HEK293 (cell line): ENCODE measurements around the gene RBM17.

Experiments used
- KLF16 ChIP-seq: fragments of 450-650 bp; formaldehyde crosslinking; IDR thresholded peaks from 2 replicates; pipeline ENCODE4 v1.5.1; 2017; ENCODE audit warnings: missing biosample characterization, missing genetic modification characterization
- PRDM1 ChIP-seq: fragments of 450-650 bp; formaldehyde crosslinking; IDR thresholded peaks from 2 replicates; pipeline ENCODE4; 2016; ENCODE audit warnings: missing biosample characterization, missing genetic modification characterization
- ZBTB1 ChIP-seq: fragments of 450-650 bp; formaldehyde crosslinking; IDR thresholded peaks from 2 replicates; pipeline ENCODE4 v1.5.1; 2016; ENCODE audit warnings: missing biosample characterization, missing genetic modification characterization
- ZNF416 ChIP-seq: fragments of 450-650 bp; formaldehyde crosslinking; IDR thresholded peaks from 2 replicates; pipeline ENCODE4 v1.5.1; 2016; ENCODE audit warnings: missing biosample characterization, missing genetic modification characterization
- ZNF596 ChIP-seq: fragments of 450-650 bp; IDR thresholded peaks from 2 replicates; pipeline ENCODE4 v1.5.0; 2018; ENCODE audit warnings: missing biosample characterization, mild to moderate bottlenecking, missing genetic modification characterization, moderate library complexity
- ZNF768 ChIP-seq: fragments of 450-650 bp; formaldehyde crosslinking; IDR thresholded peaks from 2 replicates; pipeline ENCODE4 v1.5.1; 2018; ENCODE audit warnings: missing biosample characterization, mild to moderate bottlenecking, missing genetic modification characterization
- TF ChIP-seq, protein P1 (sequence below): fragments of 450-650 bp; formaldehyde crosslinking; IDR thresholded peaks from 2 replicates; pipeline ENCODE4 v1.5.1; 2016; ENCODE audit warnings: missing biosample characterization, missing genetic modification characterization
- TF ChIP-seq, protein P2 (sequence below): fragments of 450-650 bp; formaldehyde crosslinking; IDR thresholded peaks from 2 replicates; pipeline ENCODE4 v1.5.1; 2016; ENCODE audit warnings: missing biosample characterization, missing genetic modification characterization
- TF ChIP-seq, protein P3 (sequence below): fragments of 450-650 bp; formaldehyde crosslinking; IDR thresholded peaks from 2 replicates; pipeline ENCODE4 v1.5.1; 2017; ENCODE audit warnings: missing biosample characterization, missing genetic modification characterization
- TF ChIP-seq, protein P4 (sequence below): fragments of 450-650 bp; formaldehyde crosslinking; IDR thresholded peaks from 2 replicates; pipeline ENCODE4 v1.5.1; 2016; ENCODE audit warnings: missing biosample characterization, missing genetic modification characterization, low read depth
- TF ChIP-seq, protein P5 (sequence below): fragments of 450-650 bp; formaldehyde crosslinking; IDR thresholded peaks from 2 replicates; pipeline ENCODE4 v1.5.1; 2016; ENCODE audit warnings: missing biosample characterization, missing genetic modification characterization
- TF ChIP-seq, protein P6 (sequence below): fragments of 450-650 bp; IDR thresholded peaks from 2 replicates; pipeline ENCODE4 v1.5.1; 2018; ENCODE audit warnings: missing biosample characterization, mild to moderate bottlenecking, missing genetic modification characterization

DNA sequence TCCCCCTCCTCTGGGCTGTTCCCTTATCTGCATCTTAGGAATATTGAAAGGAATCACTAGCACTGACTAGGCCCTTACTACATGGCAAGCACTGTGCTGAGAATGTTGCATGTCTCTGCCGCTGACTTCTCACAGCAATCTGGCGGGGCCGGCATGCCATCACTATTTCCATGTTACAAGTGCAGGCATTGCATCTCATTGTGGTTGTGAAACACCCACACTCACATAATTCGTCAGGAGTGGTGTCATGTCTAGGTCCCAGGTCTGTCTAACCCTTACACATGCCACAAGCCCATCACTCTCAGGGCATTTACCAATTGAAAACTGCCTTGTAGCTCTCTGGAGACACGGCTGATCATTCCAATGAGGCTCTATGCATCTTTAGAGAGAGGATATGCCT is 18.2 kb upstream of the RBM17 start:
- TF ChIP-seq, protein P1, sequence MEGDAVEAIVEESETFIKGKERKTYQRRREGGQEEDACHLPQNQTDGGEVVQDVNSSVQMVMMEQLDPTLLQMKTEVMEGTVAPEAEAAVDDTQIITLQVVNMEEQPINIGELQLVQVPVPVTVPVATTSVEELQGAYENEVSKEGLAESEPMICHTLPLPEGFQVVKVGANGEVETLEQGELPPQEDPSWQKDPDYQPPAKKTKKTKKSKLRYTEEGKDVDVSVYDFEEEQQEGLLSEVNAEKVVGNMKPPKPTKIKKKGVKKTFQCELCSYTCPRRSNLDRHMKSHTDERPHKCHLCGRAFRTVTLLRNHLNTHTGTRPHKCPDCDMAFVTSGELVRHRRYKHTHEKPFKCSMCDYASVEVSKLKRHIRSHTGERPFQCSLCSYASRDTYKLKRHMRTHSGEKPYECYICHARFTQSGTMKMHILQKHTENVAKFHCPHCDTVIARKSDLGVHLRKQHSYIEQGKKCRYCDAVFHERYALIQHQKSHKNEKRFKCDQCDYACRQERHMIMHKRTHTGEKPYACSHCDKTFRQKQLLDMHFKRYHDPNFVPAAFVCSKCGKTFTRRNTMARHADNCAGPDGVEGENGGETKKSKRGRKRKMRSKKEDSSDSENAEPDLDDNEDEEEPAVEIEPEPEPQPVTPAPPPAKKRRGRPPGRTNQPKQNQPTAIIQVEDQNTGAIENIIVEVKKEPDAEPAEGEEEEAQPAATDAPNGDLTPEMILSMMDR (tag by site-specific recombination): no peak
- TF ChIP-seq KLF16 (tag by site-specific recombination) (no peak), ZNF596 (tag by site-specific recombination) (no peak), PRDM1 (tag by site-specific recombination) (no peak), ZNF768 (tag by site-specific recombination) (no peak), ZNF416 (no peak), ZBTB1 (no peak)
- TF ChIP-seq, protein P2, sequence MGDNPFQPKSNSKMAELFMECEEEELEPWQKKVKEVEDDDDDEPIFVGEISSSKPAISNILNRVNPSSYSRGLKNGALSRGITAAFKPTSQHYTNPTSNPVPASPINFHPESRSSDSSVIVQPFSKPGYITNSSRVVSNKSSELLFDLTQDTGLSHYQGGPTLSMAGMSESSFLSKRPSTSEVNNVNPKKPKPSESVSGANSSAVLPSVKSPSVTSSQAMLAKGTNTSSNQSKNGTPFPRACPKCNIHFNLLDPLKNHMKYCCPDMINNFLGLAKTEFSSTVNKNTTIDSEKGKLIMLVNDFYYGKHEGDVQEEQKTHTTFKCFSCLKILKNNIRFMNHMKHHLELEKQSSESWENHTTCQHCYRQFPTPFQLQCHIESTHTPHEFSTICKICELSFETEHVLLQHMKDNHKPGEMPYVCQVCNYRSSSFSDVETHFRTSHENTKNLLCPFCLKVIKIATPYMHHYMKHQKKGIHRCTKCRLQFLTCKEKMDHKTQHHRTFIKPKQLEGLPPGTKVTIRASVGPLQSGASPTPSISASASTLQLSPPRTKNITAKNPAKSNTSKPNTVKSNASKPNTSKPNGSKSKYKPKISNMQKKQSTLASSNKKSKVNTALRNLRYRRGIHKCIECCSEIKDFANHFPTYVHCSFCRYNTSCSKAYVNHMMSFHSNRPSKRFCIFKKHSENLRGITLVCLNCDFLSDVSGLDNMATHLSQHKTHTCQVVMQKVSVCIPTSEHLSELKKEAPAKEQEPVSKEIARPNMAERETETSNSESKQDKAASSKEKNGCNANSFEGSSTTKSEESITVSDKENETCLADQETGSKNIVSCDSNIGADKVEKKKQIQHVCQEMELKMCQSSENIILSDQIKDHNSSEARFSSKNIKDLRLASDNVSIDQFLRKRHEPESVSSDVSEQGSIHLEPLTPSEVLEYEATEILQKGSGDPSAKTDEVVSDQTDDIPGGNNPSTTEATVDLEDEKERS: no peak
- TF ChIP-seq, protein P3, sequence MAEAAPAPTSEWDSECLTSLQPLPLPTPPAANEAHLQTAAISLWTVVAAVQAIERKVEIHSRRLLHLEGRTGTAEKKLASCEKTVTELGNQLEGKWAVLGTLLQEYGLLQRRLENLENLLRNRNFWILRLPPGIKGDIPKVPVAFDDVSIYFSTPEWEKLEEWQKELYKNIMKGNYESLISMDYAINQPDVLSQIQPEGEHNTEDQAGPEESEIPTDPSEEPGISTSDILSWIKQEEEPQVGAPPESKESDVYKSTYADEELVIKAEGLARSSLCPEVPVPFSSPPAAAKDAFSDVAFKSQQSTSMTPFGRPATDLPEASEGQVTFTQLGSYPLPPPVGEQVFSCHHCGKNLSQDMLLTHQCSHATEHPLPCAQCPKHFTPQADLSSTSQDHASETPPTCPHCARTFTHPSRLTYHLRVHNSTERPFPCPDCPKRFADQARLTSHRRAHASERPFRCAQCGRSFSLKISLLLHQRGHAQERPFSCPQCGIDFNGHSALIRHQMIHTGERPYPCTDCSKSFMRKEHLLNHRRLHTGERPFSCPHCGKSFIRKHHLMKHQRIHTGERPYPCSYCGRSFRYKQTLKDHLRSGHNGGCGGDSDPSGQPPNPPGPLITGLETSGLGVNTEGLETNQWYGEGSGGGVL (tag by site-specific recombination): no peak
- TF ChIP-seq, protein P4, sequence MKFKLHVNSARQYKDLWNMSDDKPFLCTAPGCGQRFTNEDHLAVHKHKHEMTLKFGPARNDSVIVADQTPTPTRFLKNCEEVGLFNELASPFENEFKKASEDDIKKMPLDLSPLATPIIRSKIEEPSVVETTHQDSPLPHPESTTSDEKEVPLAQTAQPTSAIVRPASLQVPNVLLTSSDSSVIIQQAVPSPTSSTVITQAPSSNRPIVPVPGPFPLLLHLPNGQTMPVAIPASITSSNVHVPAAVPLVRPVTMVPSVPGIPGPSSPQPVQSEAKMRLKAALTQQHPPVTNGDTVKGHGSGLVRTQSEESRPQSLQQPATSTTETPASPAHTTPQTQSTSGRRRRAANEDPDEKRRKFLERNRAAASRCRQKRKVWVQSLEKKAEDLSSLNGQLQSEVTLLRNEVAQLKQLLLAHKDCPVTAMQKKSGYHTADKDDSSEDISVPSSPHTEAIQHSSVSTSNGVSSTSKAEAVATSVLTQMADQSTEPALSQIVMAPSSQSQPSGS (tag by site-specific recombination): no peak
- TF ChIP-seq, protein P5, sequence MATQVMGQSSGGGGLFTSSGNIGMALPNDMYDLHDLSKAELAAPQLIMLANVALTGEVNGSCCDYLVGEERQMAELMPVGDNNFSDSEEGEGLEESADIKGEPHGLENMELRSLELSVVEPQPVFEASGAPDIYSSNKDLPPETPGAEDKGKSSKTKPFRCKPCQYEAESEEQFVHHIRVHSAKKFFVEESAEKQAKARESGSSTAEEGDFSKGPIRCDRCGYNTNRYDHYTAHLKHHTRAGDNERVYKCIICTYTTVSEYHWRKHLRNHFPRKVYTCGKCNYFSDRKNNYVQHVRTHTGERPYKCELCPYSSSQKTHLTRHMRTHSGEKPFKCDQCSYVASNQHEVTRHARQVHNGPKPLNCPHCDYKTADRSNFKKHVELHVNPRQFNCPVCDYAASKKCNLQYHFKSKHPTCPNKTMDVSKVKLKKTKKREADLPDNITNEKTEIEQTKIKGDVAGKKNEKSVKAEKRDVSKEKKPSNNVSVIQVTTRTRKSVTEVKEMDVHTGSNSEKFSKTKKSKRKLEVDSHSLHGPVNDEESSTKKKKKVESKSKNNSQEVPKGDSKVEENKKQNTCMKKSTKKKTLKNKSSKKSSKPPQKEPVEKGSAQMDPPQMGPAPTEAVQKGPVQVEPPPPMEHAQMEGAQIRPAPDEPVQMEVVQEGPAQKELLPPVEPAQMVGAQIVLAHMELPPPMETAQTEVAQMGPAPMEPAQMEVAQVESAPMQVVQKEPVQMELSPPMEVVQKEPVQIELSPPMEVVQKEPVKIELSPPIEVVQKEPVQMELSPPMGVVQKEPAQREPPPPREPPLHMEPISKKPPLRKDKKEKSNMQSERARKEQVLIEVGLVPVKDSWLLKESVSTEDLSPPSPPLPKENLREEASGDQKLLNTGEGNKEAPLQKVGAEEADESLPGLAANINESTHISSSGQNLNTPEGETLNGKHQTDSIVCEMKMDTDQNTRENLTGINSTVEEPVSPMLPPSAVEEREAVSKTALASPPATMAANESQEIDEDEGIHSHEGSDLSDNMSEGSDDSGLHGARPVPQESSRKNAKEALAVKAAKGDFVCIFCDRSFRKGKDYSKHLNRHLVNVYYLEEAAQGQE: no peak
- TF ChIP-seq, protein P6, sequence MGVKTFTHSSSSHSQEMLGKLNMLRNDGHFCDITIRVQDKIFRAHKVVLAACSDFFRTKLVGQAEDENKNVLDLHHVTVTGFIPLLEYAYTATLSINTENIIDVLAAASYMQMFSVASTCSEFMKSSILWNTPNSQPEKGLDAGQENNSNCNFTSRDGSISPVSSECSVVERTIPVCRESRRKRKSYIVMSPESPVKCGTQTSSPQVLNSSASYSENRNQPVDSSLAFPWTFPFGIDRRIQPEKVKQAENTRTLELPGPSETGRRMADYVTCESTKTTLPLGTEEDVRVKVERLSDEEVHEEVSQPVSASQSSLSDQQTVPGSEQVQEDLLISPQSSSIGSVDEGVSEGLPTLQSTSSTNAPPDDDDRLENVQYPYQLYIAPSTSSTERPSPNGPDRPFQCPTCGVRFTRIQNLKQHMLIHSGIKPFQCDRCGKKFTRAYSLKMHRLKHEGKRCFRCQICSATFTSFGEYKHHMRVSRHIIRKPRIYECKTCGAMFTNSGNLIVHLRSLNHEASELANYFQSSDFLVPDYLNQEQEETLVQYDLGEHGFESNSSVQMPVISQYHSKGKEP (tag by site-specific recombination): no peak
